Mesothelial cell of epicardium (in vitro differentiated cells): Measurements from ENCODE around the gene FASLG. TPM values are rescaled to one million over a fixed set of nuclear protein-coding genes. Genes with fewer than 3 reads are reported as not detected.

Source experiments
- DNase-seq, 2 experiments: peaks; one replicate each; pipeline ENCODE4 v3.0.0; 2021; ENCODE audit warnings: low spot score in 2 of 2; ENCODE audit not compliant: unreplicated experiment in 2 of 2
- H3K27ac Mint-ChIP-seq: 2 replicates; pipeline ENCODE4 v1.8.0; 2021; ENCODE audit warnings: mixed read lengths
- H3K27me3 Mint-ChIP-seq: 2 replicates; pipeline ENCODE4 v1.8.0; 2021; ENCODE audit warnings: low read depth, mixed read lengths
- H3K36me3 Mint-ChIP-seq: 2 replicates; pipeline ENCODE4 v1.8.0; 2021; ENCODE audit warnings: mixed read lengths
- H3K4me1 Mint-ChIP-seq: 2 replicates; pipeline ENCODE4 v1.8.0; 2021; ENCODE audit warnings: mixed read lengths
- H3K4me3 Mint-ChIP-seq: 2 replicates; pipeline ENCODE4 v1.8.0; 2021; ENCODE audit warnings: mild to moderate bottlenecking, moderate library complexity, mixed read lengths
- H3K9me3 Mint-ChIP-seq: 2 replicates; pipeline ENCODE4 v1.8.0; 2021; ENCODE audit warnings: mixed read lengths
- CTCF ChIP-seq: fragments of 200-600 bp; sonication (generic); IDR thresholded peaks from one replicate; pipeline ENCODE4 v1.5.0; 2021; ENCODE audit warnings: antibody characterized with exemption; ENCODE audit not compliant: unreplicated experiment
- total RNA-seq: library from RNA; stranded (reverse); gene quantifications from 3 replicates; pipeline ENCODE4 v1.2.1, GENCODE V29; 2021

Gene FASLG
- total RNA-seq, 1 donor from 2014 or later = not detected

GRCh38 chr1:172668097-172668496, 9.2 kb downstream of the FASLG start:
- no peak for TF ChIP-seq CTCF
- H3K36me3 Mint-ChIP-seq = no peaks in the 10 kb centered on the region
- peaks cover 14% of the 10 kb centered on the region for H3K9me3 Mint-ChIP-seq
- DNase-seq = no peak
- no peak overlapping the region for H3K4me3 Mint-ChIP-seq
- no peaks in the 10 kb centered on the region for H3K27me3 Mint-ChIP-seq
- peaks cover 11% of the 10 kb centered on the region for H3K4me1 Mint-ChIP-seq
- H3K27ac Mint-ChIP-seq = no peak overlapping the region

GRCh38 chr1:172669011-172669410, 10.1 kb downstream of the FASLG start:
- Mint-ChIP-seq H3K27me3 (no peaks in the 10 kb centered on the region), H3K36me3 (no peaks in the 10 kb centered on the region), H3K4me1 (peaks cover 11% of the 10 kb centered on the region), H3K9me3 (peaks cover 8% of the 10 kb centered on the region), H3K4me3 (no peak overlapping the region), H3K27ac (no peak overlapping the region)
- DNase-seq = no peak
- TF ChIP-seq CTCF = no peak

- Mint-ChIP-seq H3K27me3 (no peaks in the 10 kb centered on the region), H3K36me3 (no peaks in the 10 kb centered on the region), H3K4me3 (no peak overlapping the region), H3K4me1 (peaks cover 18% of the 10 kb centered on the region), H3K27ac (no peak overlapping the region), H3K9me3 (peaks cover 8% of the 10 kb centered on the region)
- no peak for DNase-seq
- no peak for TF ChIP-seq CTCF
Measured at GRCh38 chr1:172670316-172670715, 11.4 kb downstream of the FASLG start.

GRCh38 chr1:172670791-172671190, 11.9 kb downstream of the FASLG start:
- no peak for TF ChIP-seq CTCF
- Mint-ChIP-seq H3K27ac (no peak overlapping the region), H3K9me3 (peaks cover 8% of the 10 kb centered on the region), H3K27me3 (no peaks in the 10 kb centered on the region), H3K4me1 (peaks cover 18% of the 10 kb centered on the region), H3K36me3 (no peaks in the 10 kb centered on the region), H3K4me3 (no peak overlapping the region)
- no peak for DNase-seq

GRCh38 chr1:172671591-172671990, 12.7 kb downstream of the FASLG start:
- Mint-ChIP-seq H3K27ac (peak overlapping the region; percentile 12), H3K4me3 (no peak overlapping the region), H3K36me3 (no peaks in the 10 kb centered on the region), H3K4me1 (peaks cover 18% of the 10 kb centered on the region), H3K9me3 (peaks cover 8% of the 10 kb centered on the region), H3K27me3 (no peaks in the 10 kb centered on the region)
- TF ChIP-seq CTCF = no peak
- no peak for DNase-seq

- Mint-ChIP-seq H3K9me3 (peaks cover 8% of the 10 kb centered on the region), H3K36me3 (no peaks in the 10 kb centered on the region), H3K27me3 (no peaks in the 10 kb centered on the region)
Measured at GRCh38 chr1:172672720-172673119, 13.8 kb downstream of the FASLG start.

More at GRCh38 chr1:172672720-172673119, 13.8 kb downstream of the FASLG start:
- Mint-ChIP-seq H3K27ac (no peak overlapping the region), H3K4me3 (no peak overlapping the region), H3K4me1 (peaks cover 18% of the 10 kb centered on the region)
- no peak for DNase-seq
- TF ChIP-seq CTCF = no peak
